ENCODE data around the gene NDFIP2.

DNA sequence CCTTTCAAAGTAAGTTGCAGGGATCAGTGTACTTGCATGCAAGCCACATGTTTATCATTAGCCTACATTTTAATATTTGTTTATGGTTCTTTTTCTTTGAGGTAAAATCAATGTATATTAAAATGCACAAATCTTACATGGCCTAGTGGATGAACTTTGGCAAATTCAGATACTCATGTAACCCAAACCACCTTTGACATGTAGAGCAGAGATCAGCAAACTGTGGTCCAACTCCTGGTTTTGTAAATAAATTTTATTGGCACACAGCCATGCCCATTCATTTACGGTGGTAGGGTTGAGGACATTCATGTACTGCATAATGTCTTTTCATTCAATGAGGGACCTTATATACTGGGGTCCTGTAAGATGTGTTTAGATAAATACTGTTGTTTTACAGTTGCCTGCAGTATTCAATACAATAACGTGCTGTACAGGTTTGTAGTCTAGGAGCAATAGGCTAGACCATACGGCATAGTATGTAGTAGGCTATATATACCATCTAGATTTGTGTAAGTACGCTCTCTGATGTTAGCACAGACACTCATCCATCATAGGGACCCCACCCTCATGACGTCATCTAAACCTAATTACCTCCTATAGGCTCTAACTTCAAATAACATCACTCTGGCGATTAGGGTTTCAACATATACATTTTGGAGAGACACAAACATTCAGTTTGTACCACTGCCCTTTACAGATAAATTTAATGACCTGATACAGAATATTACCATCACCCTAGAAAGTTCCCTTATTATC is 5.7 kb downstream of the NDFIP2 start:
- no peak for TF ChIP-seq YY1 (IDR thresholded peaks at IDR 0.05; ENCODE audit: insufficient read depth, insufficient read length)
- no peak for TF ChIP-seq ZNF274 (IDR thresholded peaks at IDR 0.05; ENCODE audit: low read depth, low read length)

Data from NT2/D1 (cell line).